ENCODE measurements around the gene PTPRD.

The PTPRD gene
- 0 reads per million in 2 experiments for total RNA-seq

DNA sequence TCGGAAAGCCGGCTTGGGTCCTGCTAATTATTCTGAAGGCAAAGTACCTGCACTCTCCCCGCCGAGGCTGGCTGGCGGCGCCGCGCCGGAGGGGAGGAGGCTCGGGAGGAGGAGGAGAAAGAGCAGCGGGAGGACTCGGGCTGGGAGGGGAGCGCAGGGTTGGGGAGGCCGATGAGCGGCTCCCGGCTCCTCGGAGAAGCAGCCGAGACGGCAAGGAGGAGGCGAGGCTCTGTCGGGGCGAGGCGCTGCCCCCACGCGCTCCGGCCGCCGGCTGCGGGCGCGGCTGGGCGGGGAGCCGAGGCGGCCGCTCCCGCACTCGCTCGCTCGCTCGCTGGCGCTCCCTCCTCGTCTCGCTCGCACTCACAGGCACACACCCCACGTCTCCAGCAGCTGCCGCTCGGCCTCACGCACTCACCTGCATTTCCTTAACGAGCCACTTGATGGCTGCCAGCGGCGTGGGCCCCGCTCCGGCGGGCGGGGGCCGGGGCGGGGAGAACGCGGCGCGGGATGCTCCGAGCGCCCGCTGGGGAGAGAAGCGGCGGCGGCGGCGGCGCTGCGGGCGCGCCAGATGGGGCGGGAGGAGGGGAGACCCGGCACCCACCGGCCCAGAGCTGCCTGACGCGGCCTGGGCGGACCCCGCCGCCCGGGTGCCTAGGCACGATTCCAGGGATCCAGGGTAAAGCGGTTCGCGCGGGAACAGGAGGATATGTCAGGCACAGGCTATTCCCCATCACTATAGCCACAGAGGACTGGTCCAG, at the start of gene PTPRD:
TSS of gene PTPRD (minus strand) at position 362 of the 758 bp plus-strand sequence.
- no peak for DNase-seq (ENCODE audit: low read depth)

DNA sequence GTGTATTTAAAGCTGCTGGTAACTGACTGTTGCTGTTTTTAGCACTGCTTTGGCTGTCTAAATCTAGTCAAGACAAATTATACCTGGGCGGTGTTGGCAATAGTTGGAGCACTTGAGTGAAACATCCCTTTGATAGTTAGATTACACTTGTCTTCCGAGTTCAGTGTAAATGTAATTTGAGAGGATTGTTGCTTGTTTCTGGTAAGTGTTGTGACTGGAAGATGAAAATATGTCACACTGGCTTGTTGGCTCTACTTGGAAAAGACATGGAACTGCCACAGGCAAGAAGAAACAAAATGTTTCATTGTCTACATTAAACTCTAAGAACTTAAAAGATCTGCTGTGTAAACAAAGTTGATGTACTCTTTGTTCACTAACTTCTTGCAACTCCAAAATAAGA, 49.2 kb upstream of the PTPRD start:
- DNase-seq (ENCODE audit: low read depth), result no peak

DNA sequence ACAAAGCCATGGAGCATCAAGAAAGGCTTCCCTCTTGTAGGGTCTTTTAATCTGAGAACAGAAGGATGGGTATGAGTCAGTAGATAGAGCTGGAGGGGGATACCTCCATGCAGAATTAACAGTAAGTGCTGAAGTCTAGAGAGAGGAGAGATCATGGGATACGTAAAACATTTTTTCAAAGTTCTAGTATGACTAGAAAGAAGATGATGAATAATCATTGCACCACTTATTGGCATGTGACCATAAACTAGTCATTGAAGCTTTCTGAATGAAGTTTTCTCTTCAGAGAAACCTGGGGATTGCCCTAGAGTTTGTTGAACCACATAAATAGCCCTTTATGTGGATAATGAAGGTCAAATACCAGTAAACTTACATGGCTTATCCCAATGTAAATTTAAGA, 48.6 kb upstream of the PTPRD start:
- DNase-seq (ENCODE audit: low read depth), result no peak

DNA sequence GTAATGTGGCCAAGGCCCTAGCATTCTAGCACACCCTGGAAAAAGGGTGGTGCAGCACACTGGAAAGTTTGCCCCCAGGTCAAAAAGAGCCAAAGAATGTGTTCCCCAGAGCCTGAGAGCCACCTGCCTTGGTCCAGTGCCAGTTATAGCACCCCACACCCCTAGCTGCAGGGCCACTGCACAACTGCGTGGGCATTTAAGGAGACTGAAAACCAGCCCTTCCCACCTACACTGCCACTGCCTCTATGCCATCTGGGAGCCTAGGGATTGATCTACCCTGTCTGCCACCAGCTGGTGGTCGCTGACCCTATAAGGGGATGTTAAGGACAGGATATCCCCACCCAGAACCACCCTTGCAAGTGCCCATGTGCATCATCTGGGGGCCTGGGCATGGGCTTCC, 38.2 kb upstream of the PTPRD start:
- DNase-seq (ENCODE audit: low read depth), result no peak

DNA sequence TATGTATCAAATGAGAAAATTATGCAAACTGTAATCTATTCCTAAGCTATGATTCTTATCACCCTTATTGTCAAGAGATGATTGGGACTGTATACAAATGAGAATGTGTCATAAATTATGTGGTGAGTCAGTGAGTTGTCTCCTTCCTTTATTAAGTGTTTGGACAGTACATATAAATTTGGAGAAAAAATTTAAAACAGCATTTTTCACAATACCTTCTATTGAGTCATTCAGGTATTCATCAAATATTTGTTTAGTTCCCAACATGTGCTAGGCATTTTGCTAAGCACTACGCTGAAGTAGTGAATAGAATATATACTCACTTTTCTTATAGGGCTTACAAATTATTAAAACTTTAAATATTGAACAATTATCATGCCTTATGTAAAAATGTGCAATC, 36.3 kb upstream of the PTPRD start:
- no peak for DNase-seq (ENCODE audit: low read depth)

DNA sequence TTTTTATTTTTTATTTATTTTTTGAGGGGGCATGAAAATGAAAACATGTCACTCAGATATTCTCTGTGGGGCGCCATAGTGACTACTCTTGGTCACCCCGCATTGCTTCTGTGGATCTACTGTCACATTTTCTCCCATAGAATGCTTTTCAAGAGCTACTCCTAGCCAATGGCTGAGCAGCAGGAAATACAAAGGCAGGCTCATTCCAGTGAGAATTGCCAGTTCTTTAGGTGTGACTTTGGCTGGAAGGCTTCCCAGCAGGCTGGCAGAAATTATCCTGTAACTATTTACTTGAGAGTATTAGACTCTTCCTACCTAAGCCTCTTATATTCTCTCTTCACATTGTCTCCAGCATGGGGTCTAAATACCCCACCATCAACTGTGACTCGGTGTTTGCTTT, 21.0 kb upstream of the PTPRD start:
- DNase-seq (ENCODE audit: low read depth), result no peak

DNA sequence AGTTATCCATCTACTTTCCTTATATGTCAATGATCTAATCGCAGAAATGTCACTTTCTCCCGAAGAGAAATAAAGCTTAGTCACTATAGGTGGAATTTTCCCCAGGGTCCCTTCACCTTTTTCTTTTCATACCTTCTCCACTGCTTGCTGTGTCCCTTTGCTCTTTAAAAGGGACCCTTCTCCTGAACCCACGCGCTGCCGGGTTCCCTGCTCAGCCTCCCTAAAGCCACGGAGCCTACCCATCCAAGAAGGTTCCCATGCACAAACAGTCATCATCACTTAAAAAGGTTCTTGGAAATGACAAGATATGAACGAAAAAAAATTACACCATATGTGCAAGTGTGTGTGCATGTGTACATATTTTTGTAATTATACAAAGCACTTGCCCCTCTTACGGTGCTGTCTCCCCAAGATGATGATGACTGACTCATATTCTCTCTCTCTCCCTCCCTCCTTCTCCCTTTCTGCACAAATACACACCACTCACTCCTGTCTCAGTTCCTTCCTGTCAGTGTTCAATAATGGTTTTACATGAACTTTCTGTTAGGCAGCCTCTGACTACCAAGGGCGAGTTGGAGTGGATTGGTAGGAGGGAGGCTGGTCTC, 1.5 kb upstream of the PTPRD start:
- DNase-seq (ENCODE audit: low read depth), result no peak

DNA sequence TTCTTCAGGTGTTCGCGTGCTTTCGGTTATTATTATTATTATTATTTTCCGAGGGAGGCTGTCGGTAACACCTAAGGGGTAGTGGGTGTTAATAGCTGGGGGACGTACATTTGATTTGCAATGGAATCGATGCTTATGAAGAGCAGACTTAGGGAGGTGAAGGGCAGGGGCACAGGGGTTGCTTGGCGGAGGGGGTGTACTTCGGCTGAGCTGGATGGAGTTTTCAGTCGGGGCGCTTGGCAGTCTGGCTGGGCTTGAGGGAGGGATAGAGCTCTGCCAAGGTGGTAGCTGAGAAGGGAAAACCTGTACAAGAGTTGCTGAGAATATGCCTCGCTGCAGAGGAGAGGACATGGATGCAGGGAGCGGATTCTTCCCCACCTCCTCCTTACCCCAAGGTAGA, 617 bp upstream of the PTPRD start:
- DNase-seq (ENCODE audit: low read depth), result no peak

DNA sequence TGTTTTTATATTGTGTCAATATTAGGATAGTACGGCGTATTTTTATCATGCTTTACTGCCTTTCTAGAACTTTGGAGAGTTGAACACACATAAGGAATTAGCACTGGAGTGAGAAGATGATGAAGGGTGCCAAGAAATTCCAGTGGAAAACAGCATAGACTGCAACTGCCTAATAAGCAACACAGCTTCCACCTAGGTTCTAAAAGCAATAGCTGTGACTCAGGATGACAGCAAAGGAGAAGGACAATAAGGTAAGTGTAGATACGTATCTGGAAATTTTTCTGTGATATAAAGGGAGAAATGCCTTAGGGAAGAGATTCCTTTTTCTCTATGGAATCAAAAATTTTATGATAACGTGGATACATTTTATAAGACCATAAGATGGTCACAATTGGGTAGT, 7.4 kb downstream of the PTPRD start:
- DNase-seq (ENCODE audit: low read depth), result no peak

DNA sequence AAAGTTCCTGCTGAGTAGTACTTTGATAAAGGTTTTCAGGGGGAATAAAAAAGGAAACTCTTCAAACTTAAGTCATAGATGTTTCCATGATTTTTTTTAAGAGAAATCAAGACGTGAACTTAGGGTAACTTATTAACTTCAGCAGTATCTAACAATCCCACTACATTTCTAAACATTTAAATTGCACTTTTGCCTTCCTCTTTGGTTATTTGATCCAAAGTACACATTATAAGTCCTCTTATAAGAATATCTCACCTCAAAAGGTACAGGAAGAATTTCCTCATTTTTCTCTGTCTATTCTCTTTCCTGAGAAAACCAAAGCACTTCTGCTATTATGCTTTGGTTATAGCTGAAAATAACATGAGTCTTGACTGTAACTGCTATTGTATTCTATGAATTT, 7.9 kb downstream of the PTPRD start:
- no peak for DNase-seq (ENCODE audit: low read depth)

DNA sequence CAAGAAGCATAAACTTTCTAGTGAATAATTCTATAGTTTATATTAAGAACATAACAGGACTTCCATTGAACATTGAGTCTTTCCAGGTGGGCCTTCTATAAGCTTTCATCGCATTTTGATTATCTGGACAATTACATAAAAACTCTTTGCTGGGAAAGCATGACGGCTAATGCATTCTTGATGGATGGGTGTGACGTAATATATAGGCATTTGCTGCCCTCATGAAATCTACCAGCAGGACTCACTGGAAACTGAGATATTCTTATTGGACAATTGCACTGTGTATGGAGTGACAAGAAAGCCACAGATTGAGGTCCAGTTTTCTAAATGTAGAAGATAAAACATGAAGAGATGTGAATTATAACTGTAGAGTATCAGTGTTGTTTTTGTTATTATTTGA, 15.0 kb downstream of the PTPRD start:
- DNase-seq (ENCODE audit: low read depth), result no peak

DNA sequence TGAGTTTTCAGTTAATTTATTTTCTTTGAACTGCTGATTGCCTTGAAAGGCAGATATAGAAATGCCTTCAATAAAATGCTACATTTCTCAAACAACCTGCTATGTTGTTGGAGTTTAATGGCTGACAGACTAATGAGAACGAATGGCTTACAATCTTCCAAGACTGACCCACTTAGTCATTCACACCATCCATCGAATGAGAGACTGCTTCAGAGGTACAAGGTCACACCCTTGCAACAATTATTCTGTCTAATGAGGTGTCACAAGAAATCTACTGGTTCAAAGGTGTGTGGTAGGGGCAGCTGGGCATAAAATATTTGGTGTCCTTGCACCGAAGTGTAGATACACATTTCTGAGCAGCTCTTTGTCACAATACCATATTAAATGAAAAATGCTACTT, 18.3 kb downstream of the PTPRD start:
- no peak for DNase-seq (ENCODE audit: low read depth)

DNA sequence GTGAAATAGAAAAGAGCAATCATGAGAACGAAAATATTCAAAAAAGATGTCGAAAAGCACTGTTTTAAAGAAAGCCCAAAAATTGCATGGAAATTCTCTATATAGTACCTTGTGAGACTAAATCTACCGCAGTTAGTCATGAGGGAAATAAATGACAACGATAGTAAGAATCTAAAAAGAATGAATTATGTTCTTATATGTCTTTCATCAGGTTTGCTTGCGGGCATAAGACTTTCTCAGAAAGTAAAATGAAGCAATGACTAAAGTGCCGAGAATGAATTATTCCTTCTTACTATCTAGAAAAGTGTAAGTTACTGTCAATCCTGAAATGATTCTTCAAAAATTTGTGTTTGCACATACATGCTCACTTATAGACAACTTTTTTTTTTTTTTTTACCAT, 26.4 kb downstream of the PTPRD start:
- no peak for DNase-seq (ENCODE audit: low read depth)

DNA sequence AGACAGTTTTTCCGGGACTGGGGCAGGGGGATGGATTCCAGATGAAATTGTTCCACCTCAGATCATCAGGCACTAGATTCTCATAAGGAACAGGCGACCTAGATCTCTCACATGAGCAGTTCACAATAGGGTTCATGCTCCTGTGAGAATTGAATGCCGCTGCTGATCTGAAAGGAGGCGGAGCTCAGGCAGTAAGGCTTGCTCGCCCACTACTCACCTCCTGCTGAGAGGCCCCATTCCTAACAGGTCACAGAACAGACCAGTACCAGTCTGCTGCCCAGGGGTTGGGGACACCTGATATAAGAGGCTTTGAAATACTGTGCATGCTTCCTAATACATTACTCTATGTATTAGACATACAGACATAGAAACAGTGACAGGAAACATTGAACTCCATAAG, 41.1 kb downstream of the PTPRD start:
- DNase-seq (ENCODE audit: low read depth), result no peak

DNA sequence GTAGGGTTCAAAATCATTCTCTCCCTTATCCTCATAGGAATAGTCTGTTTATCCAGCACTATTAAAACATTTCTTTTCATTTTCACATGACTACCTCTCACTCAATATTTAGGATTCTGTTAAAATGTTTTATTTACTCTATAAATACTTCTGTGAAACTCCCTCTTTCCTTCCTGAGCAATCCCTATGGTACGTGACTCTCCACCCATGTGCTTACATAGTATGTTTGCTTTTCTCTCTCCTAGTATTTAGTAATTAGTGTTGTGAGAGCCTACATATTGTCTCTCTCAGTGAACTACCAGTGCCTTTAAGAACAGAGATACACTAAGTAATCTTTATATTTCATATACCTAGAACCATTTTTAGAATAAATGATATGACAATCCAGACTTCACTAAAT, 46.0 kb downstream of the PTPRD start:
- no peak for DNase-seq (ENCODE audit: low read depth)

DNA sequence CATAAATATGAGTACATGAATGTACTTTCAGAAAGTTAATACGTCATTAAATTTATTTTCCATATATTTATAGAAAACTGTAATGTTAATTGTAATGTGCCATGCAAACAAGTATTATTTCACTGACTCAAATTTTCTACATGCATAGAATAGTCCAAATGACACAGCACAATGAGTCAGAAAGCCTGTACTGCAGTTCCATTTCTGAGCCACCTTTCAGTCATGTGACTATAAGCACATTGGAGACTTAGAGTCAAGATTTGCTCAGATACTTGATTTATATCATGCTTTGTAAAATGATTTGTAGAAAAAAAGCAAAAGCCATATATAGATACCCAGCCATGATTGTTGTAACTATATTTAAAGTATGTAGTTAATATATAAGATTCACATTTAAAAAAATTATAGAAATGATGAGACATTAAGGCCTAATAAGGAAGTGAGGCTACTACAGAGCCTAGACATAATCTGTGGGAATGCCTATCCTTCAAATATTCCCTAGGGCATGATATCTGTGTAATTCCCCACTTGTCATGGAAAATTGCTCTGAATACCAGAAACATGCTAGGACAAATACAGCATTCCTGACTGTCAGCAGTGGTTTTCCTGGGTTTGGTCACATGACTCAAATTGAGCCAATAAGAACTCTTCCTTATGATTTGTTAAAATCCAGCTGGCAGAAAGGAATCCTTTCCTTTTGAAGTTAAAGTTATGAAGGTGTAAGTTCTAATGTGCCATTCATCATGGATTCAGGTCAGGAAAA, 50.0 kb downstream of the PTPRD start:
- DNase-seq (ENCODE audit: low read depth), result no peak

DNA sequence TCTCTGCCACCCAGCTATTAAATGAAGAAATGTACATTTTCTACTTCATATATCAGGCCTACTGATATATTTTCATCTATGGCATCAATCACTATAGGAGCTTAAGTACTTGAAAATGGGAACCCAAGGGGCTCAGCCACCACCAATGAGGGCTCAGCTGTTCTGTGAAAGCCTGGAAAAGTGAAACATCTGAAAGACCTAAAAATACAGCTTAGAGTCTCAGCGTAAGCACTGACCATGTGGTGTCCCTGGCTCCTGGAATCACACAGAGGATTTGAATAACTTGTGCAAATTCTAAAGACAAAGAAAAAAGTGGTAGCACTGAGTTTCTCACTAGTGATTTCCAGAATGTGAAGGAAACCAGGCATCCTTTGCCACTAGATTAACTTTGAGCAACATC, 64.5 kb downstream of the PTPRD start:
- DNase-seq (ENCODE audit: low read depth), result no peak

DNA sequence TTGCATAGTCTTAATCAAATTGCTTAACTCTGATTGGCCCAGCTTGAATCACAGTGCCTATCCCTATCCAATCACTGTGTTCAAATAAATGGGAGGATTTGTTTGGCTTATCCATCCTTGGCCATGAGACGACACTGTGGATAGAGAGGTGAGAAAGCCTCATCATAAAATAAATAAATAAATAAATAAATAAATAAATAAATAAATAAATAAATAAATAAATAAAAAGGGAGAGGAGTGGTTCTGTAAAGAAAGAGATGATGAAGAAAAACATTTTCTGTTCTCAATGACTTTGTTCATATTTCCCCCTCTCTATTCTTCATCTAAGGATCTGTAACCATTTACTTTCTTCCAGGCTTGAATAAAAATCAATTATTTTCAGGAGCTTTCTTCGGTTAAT, 74.7 kb downstream of the PTPRD start:
- no peak for DNase-seq (ENCODE audit: low read depth)

DNA sequence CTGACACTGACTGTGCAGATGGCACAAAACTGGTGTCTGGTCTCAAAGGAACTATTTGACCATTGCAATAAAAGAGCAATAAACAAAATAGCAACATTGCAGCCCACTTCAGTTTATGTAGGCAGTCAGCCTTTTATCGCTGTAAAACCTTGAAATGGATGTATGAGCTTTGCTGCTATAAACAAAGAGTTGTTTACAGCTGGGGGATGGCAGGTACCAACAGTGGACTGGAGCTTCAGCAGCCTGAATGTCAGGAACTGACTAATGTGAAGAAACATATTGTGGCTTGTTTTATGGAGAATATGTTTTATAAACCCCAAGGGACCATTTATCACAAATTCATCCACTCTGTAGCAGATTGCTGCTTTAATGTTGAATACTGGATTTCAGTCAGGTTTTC, 78.0 kb downstream of the PTPRD start:
- DNase-seq (ENCODE audit: low read depth), result no peak

DNA sequence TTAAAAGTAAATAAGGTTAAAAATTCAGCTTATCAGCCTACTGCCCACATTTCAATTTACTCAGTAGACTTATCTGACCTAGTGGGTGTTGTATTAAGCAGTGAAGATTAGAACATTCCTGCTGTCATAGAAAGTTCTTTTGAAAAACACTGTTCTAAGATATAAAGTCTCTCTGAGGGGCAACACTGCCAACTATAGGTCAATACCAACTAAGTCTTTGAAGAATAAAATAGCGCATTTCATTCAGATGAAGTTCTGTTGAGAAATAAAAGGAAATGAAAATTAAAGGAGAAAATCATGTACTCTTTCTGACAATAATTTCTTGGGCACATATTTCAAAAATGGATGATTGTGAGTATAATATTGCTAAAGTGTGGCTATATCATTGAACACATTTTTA, 86.8 kb downstream of the PTPRD start:
- DNase-seq (ENCODE audit: low read depth), result no peak

DNA sequence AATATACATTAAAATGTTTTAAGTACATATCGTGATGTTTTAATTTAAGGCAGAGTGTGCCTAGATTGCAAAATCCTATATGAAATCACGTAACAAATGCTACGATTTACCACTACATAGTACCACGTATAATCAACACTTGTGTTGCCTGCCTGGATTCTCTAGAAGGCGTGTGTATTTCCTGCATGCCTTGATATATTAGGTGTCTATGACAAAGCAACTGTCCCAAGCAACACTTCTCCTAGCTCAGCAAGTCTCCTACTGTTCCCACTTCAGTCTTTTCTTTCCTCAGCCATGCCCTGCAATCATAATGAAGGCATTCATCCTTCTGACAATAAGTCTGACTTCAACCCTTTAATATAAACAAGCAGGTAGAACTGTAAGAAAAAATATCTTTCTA, 89.6 kb downstream of the PTPRD start:
- no peak for DNase-seq (ENCODE audit: low read depth)

DNA sequence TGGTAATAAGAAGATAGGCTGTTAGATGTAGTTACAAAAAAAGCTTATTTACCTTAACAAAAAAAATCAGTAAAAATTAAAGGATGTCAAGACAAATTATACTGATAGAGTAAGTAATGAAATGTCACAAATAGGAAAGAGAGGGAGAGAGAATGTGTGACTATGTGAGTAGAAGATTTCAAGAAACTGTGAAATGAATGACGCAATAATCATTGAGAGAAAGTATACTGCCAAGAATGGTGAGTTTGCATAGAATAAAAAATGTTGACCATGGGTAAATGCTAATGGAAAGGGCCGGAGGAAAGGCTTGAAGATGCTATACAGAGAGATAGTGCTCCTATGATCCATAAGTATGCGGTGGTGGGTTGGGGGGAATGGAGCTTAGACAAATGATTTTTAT, 100.7 kb downstream of the PTPRD start:
- no peak for DNase-seq (ENCODE audit: low read depth)

DNA sequence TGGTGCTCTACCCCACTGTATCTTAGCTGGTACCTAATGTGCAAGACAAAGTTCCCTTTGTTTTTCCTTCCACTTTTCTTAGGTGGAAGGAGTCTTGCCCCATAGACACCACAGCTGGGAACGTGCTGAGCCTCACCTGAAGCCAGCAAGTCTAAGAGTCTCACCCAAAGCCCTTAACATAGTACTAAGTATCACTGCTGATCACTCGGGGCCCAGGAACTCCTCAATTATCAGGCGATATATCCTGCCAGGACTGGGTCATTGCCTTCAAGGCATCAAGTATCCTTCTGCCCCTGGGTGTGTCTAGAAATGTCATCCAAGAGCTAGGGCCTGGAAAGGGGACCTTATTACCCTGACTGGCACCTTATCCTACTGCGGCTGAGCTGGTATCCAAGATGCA, 123.9 kb downstream of the PTPRD start:
- DNase-seq (ENCODE audit: low read depth), result no peak
